ENCODE measurements around the gene DHTKD1. TPM values are rescaled to one million over a fixed set of nuclear protein-coding genes. Genes with fewer than 3 reads are reported as not detected.

Gene DHTKD1
- total and polyA plus RNA-seq, 4 donors: 26.2 to 119 (median 43.0) TPM

- WGBS: 90% methylated on average over 9 of the region's 9 CpGs
- Histone ChIP-seq H3K9me3 (ENCODE audit: control insufficient read depth in 4 of 4, low read length in 3 of 4) (no peaks in the 10 kb centered on the region), H3K9ac (ENCODE audit: low read depth in 1 of 2, low read length in 2 of 2) (no peak overlapping the region), H3K4me1 (ENCODE audit: control insufficient read depth in 4 of 4, insufficient read depth in 4 of 4, low read length in 3 of 4) (peaks cover 9 to 29% (median 14%) of the 10 kb centered on the region in 4 donors), H3K27ac (ENCODE audit: low read depth in 1 of 2, low read length in 2 of 2) (no peak overlapping the region), H3K27me3 (ENCODE audit: control insufficient read depth in 4 of 4, insufficient read depth in 4 of 4, low read length in 3 of 4) (no peaks in the 10 kb centered on the region), H3K36me3 (ENCODE audit: control insufficient read depth in 4 of 4, insufficient read depth in 3 of 4, low read depth in 1 of 4, low read length in 3 of 4) (no peaks in the 10 kb centered on the region), H3K4me3 (ENCODE audit: low read depth in 1 of 3, low read length in 3 of 3) (no peak overlapping the region)
- TF ChIP-seq RXRA (IDR thresholded peaks at IDR 0.05) (no peak), SP1 (IDR thresholded peaks at IDR 0.05) (no peak), RAD21 (IDR thresholded peaks at IDR 0.05) (no peak), REST (IDR thresholded peaks at IDR 0.05) (no peak), HNF4A (conservative IDR thresholded peaks at IDR 0.05) (no peak), ZBTB33 (IDR thresholded peaks at IDR 0.05) (no peak), NR2F2 (IDR thresholded peaks at IDR 0.05) (no peak), HNF4G (IDR thresholded peaks at IDR 0.05) (no peak), FOXA1 (IDR thresholded peaks at IDR 0.05) (no peak), EGR1 (IDR thresholded peaks at IDR 0.05; ENCODE audit: low read depth in 2 of 2) (no peak), YY1 (IDR thresholded peaks at IDR 0.05) (no peak)
- DNase-seq (ENCODE audit: low spot score): no peak
These were observed 49.3 kb upstream of the DHTKD1 start for GRCh38 chr10:12019283-12019971.

- H3K4me3 ChIP-seq (ENCODE audit: low read depth in 1 of 3, low read length in 3 of 3): no peak overlapping the region
- no peak overlapping the region for H3K27ac ChIP-seq (ENCODE audit: low read depth in 1 of 2, low read length in 2 of 2)
- no peaks in the 10 kb centered on the region for H3K27me3 ChIP-seq (ENCODE audit: control insufficient read depth in 4 of 4, insufficient read depth in 4 of 4, low read length in 3 of 4)
- H3K4me1 ChIP-seq (ENCODE audit: control insufficient read depth in 4 of 4, insufficient read depth in 4 of 4, low read length in 3 of 4): peaks cover 9 to 29% (median 15%) of the 10 kb centered on the region in 4 donors
- TF ChIP-seq TAF1 (conservative IDR thresholded peaks at IDR 0.05) (no peak), NR2F2 (IDR thresholded peaks at IDR 0.05) (no peak), HNF4A (conservative IDR thresholded peaks at IDR 0.05) (no peak), FOXA2 (IDR thresholded peaks at IDR 0.05) (no peak), YY1 (IDR thresholded peaks at IDR 0.05) (no peak), SP1 (IDR thresholded peaks at IDR 0.05) (no peak), ATF3 (IDR thresholded peaks at IDR 0.05) (no peak), RXRA (IDR thresholded peaks at IDR 0.05) (no peak), FOXA1 (IDR thresholded peaks at IDR 0.05) (no peak), REST (IDR thresholded peaks at IDR 0.05) (no peak), RAD21 (IDR thresholded peaks at IDR 0.05) (no peak), CTCF (IDR thresholded peaks at IDR 0.05; ENCODE audit: low read depth, low read length, missing input control) (no peak)
- DNase-seq (ENCODE audit: low spot score): no peak
- H3K9me3 ChIP-seq (ENCODE audit: control insufficient read depth in 4 of 4, low read length in 3 of 4): no peaks in the 10 kb centered on the region
- H3K36me3 ChIP-seq (ENCODE audit: control insufficient read depth in 4 of 4, insufficient read depth in 3 of 4, low read depth in 1 of 4, low read length in 3 of 4): peaks cover 0 to 3% (median 0%) of the 10 kb centered on the region in 4 donors
- WGBS: 83% methylated on average over 2 of the region's 2 CpGs
- no peak overlapping the region for H3K9ac ChIP-seq (ENCODE audit: low read depth in 1 of 2, low read length in 2 of 2)
These were observed 48.2 kb upstream of the DHTKD1 start for GRCh38 chr10:12020574-12020973.

Measured in liver (tissue), 9 donors.